ENCODE measurements around the gene ARSI.

Gene ARSI

DNA sequence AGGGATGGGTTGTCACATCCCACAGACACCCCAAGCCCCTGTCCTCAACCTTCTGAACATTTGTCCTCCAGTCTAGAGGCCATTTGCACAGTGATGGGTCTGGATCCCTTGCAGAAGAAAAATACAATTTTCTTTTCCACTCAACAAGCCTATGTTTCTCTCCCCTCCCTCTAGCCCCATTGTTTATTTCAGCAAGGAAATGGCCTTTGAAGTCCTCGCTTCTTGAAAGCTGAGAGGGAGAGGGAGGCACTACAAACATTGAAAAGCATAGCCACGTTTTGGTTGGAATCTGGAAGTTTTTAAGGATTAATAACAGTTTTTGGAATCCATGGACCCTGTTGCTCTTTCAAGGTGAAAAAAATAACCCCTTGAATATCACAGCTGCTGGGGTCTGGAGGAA is 24.0 kb upstream of the ARSI start:
- peaks cover 17% of the 10 kb centered on the region for H3K4me1 ChIP-seq (ENCODE audit: control insufficient read depth, insufficient read depth, low read length, poor library complexity, severe bottlenecking)
- H3K27ac ChIP-seq (ENCODE audit: low read depth, low read length, severe bottlenecking) = peak overlapping the region; percentile 59
- no CpG with 5 or more reads among the region's 2 CpGs for WGBS, 2 experiments (ENCODE audit: insufficient coverage in 2 of 2)
- H3K36me3 ChIP-seq (ENCODE audit: control insufficient read depth, insufficient read depth, low read length) = no peaks in the 10 kb centered on the region
- no peak overlapping the region for H3K4me3 ChIP-seq (ENCODE audit: extremely low read depth, insufficient read depth, low read length, poor library complexity, severe bottlenecking)
- no peaks in the 10 kb centered on the region for H3K9me3 ChIP-seq (ENCODE audit: control insufficient read depth, low read length)

GRCh38 chr5:150325426-150325825 is 22.7 kb upstream of the ARSI start:
- no peaks in the 10 kb centered on the region for H3K9me3 ChIP-seq (ENCODE audit: control insufficient read depth, low read length)
- no peaks in the 10 kb centered on the region for H3K36me3 ChIP-seq (ENCODE audit: control insufficient read depth, insufficient read depth, low read length)
- peaks cover 18% of the 10 kb centered on the region for H3K4me1 ChIP-seq (ENCODE audit: control insufficient read depth, insufficient read depth, low read length, poor library complexity, severe bottlenecking)
- H3K27ac ChIP-seq (ENCODE audit: low read depth, low read length, severe bottlenecking) = no peak overlapping the region
- no peak overlapping the region for H3K4me3 ChIP-seq (ENCODE audit: extremely low read depth, insufficient read depth, low read length, poor library complexity, severe bottlenecking)
- 89 to 95% methylated on average over 3 to 4 of the region's 4 CpGs for WGBS, 2 experiments (ENCODE audit: insufficient coverage in 2 of 2)

DNA sequence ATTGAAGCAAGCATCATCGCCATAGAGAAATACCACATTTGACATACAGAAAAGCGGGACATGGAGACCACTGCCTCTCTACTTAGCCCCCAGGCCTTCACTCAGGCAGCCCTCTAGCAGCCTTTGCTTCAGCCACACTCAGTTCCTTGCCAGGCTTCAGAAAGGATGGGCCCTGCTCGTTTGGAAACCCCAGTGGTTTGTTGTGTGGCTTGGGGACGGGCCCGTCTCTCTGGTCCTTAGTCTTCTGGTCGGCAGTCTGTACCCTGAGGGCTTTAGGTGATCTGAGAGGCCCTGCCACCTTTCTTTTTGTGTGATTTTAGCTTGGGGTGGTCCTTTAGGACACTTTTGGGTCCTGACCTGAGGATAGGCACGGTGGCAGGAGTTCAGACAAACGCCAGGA is 21.1 kb upstream of the ARSI start:
- Histone ChIP-seq H3K4me3 (ENCODE audit: extremely low read depth, insufficient read depth, low read length, poor library complexity, severe bottlenecking) (no peak overlapping the region), H3K4me1 (ENCODE audit: control insufficient read depth, insufficient read depth, low read length, poor library complexity, severe bottlenecking) (peaks cover 34% of the 10 kb centered on the region), H3K36me3 (ENCODE audit: control insufficient read depth, insufficient read depth, low read length) (no peaks in the 10 kb centered on the region), H3K9me3 (ENCODE audit: control insufficient read depth, low read length) (no peaks in the 10 kb centered on the region), H3K27ac (ENCODE audit: low read depth, low read length, severe bottlenecking) (no peak overlapping the region)
- 75 to 90% methylated on average over 5 to 6 of the region's 8 CpGs for WGBS, 2 experiments (ENCODE audit: insufficient coverage in 2 of 2)

- H3K36me3 ChIP-seq (ENCODE audit: control insufficient read depth, insufficient read depth, low read length) = no peaks in the 10 kb centered on the region
- H3K4me1 ChIP-seq (ENCODE audit: control insufficient read depth, insufficient read depth, low read length, poor library complexity, severe bottlenecking) = peaks cover 41% of the 10 kb centered on the region
- H3K27ac ChIP-seq (ENCODE audit: low read depth, low read length, severe bottlenecking) = no peak overlapping the region
- WGBS, 2 experiments (ENCODE audit: insufficient coverage in 2 of 2) = 94 to 98% methylated on average over 5 to 6 of the region's 6 CpGs
- no peak overlapping the region for H3K4me3 ChIP-seq (ENCODE audit: extremely low read depth, insufficient read depth, low read length, poor library complexity, severe bottlenecking)
- no peaks in the 10 kb centered on the region for H3K9me3 ChIP-seq (ENCODE audit: control insufficient read depth, low read length)
These were observed 20.4 kb upstream of the ARSI start for GRCh38 chr5:150323092-150323491.

DNA sequence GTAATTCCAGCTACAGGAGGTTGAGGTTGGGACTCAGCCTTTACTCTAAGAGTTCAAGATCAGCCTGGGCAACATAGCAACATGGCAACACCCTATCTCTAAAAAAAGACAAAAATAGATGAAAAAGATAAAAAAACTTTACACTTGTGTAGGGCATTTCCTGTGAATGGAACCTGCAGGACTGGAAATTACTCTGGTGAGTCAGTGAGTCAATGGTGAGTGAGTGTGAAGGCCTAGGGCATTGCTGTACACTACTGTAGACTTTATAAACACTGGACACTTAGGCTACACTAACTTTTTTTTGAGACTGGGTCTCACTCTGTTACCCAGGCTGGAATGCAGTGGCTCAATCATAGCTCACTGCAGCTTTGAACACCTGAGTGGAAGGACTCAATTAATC is 19.5 kb upstream of the ARSI start:
- Histone ChIP-seq H3K4me1 (ENCODE audit: control insufficient read depth, insufficient read depth, low read length, poor library complexity, severe bottlenecking) (peaks cover 43% of the 10 kb centered on the region), H3K4me3 (ENCODE audit: extremely low read depth, insufficient read depth, low read length, poor library complexity, severe bottlenecking) (no peak overlapping the region), H3K27ac (ENCODE audit: low read depth, low read length, severe bottlenecking) (no peak overlapping the region), H3K36me3 (ENCODE audit: control insufficient read depth, insufficient read depth, low read length) (no peaks in the 10 kb centered on the region), H3K9me3 (ENCODE audit: control insufficient read depth, low read length) (no peaks in the 10 kb centered on the region)

DNA sequence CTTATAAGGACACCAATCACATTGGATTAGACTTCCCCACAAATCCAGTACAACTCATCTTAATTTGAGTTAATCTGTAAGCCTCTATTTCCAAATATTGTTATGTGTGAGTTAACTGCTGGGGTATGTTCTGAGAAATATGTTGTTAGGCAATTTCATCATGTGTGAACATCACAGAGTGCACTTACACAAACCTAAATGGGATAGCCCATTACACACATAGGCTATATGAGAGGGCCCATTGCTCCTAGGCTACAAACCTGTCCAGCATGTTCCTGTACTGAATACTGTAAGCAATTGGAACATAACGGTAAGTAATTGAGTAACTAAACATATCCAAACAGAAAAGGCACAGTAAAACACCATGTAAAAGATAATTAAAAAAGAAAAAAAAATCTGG is 19.1 kb upstream of the ARSI start:
- no CpG with 5 or more reads among the region's 1 CpG for WGBS, 2 experiments (ENCODE audit: insufficient coverage in 2 of 2)
- Histone ChIP-seq H3K27ac (ENCODE audit: low read depth, low read length, severe bottlenecking) (no peak overlapping the region), H3K36me3 (ENCODE audit: control insufficient read depth, insufficient read depth, low read length) (no peaks in the 10 kb centered on the region), H3K4me1 (ENCODE audit: control insufficient read depth, insufficient read depth, low read length, poor library complexity, severe bottlenecking) (peaks cover 41% of the 10 kb centered on the region), H3K9me3 (ENCODE audit: control insufficient read depth, low read length) (no peaks in the 10 kb centered on the region), H3K4me3 (ENCODE audit: extremely low read depth, insufficient read depth, low read length, poor library complexity, severe bottlenecking) (no peak overlapping the region)

GRCh38 chr5:150321211-150321610 is 18.5 kb upstream of the ARSI start:
- peaks cover 40% of the 10 kb centered on the region for H3K4me1 ChIP-seq (ENCODE audit: control insufficient read depth, insufficient read depth, low read length, poor library complexity, severe bottlenecking)
- H3K9me3 ChIP-seq (ENCODE audit: control insufficient read depth, low read length) = no peaks in the 10 kb centered on the region
- no peak overlapping the region for H3K27ac ChIP-seq (ENCODE audit: low read depth, low read length, severe bottlenecking)
- no peak overlapping the region for H3K4me3 ChIP-seq (ENCODE audit: extremely low read depth, insufficient read depth, low read length, poor library complexity, severe bottlenecking)
- no CpG with 5 or more reads among the region's 1 CpG for WGBS, 2 experiments (ENCODE audit: insufficient coverage in 2 of 2)
- no peaks in the 10 kb centered on the region for H3K36me3 ChIP-seq (ENCODE audit: control insufficient read depth, insufficient read depth, low read length)

DNA sequence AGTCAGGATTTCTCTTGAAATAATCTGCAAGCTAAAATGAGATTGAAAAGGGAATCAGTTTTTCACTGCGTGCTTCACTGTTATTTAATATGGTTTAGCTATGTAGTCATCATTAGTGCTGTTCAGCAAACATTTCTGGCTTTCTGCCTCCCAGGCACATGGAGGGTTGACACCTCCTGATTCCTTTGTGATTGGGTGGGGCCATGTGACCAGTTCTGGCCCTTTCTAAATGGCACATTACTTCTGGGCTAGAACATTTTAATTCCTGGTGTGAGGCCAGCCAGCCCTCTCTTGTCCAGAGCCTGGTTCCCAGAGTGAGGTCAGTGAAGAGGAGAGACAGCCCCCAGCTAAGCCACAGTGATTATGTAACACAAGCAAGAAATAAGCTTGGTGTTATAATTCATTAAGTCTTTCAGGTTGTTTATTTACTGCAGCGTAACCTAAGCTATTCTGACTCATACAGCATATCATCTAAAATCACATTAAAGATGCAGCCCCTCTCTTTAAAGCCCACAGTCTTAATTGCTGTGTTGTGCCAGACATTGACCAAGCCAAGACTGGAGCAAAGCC is 17.4 kb upstream of the ARSI start:
- 80 to 83% methylated on average over 1 of the region's 2 CpGs for WGBS, 2 experiments (ENCODE audit: insufficient coverage in 2 of 2)
- no peaks in the 10 kb centered on the region for H3K36me3 ChIP-seq (ENCODE audit: control insufficient read depth, insufficient read depth, low read length)
- H3K4me1 ChIP-seq (ENCODE audit: control insufficient read depth, insufficient read depth, low read length, poor library complexity, severe bottlenecking) = peaks cover 37% of the 10 kb centered on the region
- no peaks in the 10 kb centered on the region for H3K9me3 ChIP-seq (ENCODE audit: control insufficient read depth, low read length)
- H3K27ac ChIP-seq (ENCODE audit: low read depth, low read length, severe bottlenecking) = peak overlapping the region; percentile 12
- no peak overlapping the region for H3K4me3 ChIP-seq (ENCODE audit: extremely low read depth, insufficient read depth, low read length, poor library complexity, severe bottlenecking)

DNA sequence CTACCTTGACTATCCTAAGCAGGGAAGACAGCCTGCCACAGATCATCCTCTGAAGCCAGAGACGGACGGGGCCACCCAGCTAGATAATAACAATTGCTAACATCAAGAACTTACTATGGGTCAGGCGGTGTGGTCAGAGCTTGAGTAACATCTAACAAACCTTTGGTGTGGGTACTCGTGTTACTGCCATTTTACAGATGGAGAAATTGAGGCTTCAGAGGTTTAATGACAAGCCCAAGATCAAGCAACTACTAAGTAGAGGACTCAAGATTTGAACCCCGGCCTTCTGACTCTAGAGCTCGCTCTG is 16.7 kb upstream of the ARSI start:
- no peak overlapping the region for H3K4me3 ChIP-seq (ENCODE audit: extremely low read depth, insufficient read depth, low read length, poor library complexity, severe bottlenecking)
- H3K36me3 ChIP-seq (ENCODE audit: control insufficient read depth, insufficient read depth, low read length) = no peaks in the 10 kb centered on the region
- H3K27ac ChIP-seq (ENCODE audit: low read depth, low read length, severe bottlenecking) = peak overlapping the region; percentile 62
- peaks cover 39% of the 10 kb centered on the region for H3K4me1 ChIP-seq (ENCODE audit: control insufficient read depth, insufficient read depth, low read length, poor library complexity, severe bottlenecking)
- H3K9me3 ChIP-seq (ENCODE audit: control insufficient read depth, low read length) = no peaks in the 10 kb centered on the region
- 94 to 98% methylated on average over 2 to 4 of the region's 6 CpGs for WGBS, 2 experiments (ENCODE audit: insufficient coverage in 2 of 2)

DNA sequence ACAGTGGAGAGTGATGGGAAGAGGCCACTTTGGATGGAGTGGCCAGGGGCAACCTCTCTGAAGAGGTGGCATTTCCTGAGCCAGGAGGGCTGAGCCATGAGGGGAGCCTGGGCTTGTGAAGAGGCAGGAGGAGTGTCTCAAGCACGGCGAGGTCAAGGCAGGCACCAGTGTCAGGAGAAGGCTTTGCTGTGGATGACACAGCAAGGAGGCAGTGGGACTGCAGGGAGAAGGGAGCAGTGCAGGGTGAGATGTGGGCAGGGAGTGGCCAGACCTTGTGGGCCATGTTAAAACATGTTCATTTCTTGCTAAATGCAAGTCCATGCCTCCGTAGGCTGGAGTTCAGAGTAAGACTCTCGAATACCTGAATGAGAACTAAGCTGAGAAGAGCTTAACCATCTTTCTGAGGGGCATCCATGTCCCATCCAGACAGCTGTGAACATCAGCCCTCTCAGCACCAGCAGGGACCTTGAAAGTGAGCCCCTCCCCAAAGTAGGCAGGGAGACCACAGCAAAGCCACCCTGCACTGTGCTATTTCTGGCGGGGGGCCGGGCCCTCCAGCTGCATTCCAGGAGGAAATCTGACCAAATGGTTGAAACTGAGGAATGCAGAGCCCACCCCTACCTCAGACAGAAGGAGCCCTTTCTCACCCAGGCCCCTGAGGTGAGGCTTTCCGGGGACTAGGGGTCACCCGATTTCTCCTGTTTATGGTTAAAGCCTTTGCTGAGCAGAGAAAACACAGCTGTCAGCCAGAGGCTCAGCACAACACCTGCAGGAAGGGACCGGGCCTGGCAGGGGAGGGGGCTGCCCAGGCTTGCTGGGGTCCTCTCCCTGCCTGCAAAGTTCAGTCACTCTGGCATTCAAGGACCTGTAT is 16.1 kb upstream of the ARSI start:
- 76 to 77% methylated on average over 7 to 9 of the region's 9 CpGs for WGBS, 2 experiments (ENCODE audit: insufficient coverage in 2 of 2)
- peak overlapping the region; percentile 62 for H3K27ac ChIP-seq (ENCODE audit: low read depth, low read length, severe bottlenecking)

More for the DNA sequence above, 16.1 kb upstream of the ARSI start:
- H3K9me3 ChIP-seq (ENCODE audit: control insufficient read depth, low read length) = no peaks in the 10 kb centered on the region
- H3K4me1 ChIP-seq (ENCODE audit: control insufficient read depth, insufficient read depth, low read length, poor library complexity, severe bottlenecking) = peaks cover 41% of the 10 kb centered on the region
- H3K4me3 ChIP-seq (ENCODE audit: extremely low read depth, insufficient read depth, low read length, poor library complexity, severe bottlenecking) = no peak overlapping the region
- no peaks in the 10 kb centered on the region for H3K36me3 ChIP-seq (ENCODE audit: control insufficient read depth, insufficient read depth, low read length)

Data from mesodermal cell (in vitro differentiated cells).